PFSK-1 (cell line): ENCODE data around the gene BCAS4.

Source experiments
- FOXP2 ChIP-seq: optimal IDR thresholded peaks from 2 replicates; pipeline ENCODE3; 2011; ENCODE audit warnings: borderline replicate concordance, control low read depth, inconsistent platforms; ENCODE audit not compliant: insufficient read depth; ENCODE audit errors: extremely low read length, extremely low read depth
- POLR2AphosphoS5 ChIP-seq: IDR thresholded peaks from 2 replicates; pipeline ENCODE4 v1.6.1; 2012; ENCODE audit warnings: low read depth, mild to moderate bottlenecking, control low read depth, low read length, moderate library complexity
- REST ChIP-seq, 2 experiments: IDR thresholded peaks; 2 replicates each; pipeline versions ENCODE4 v1.6.1 to v1.8.0; 2011 to 2012; ENCODE audit warnings: low read depth in 2 of 2, low read length in 2 of 2, control low read depth in 1 of 2, inconsistent platforms in 1 of 2, mild to moderate bottlenecking in 1 of 2, moderate library complexity in 1 of 2; ENCODE audit not compliant: insufficient read depth in 1 of 2
- SIN3A ChIP-seq: IDR thresholded peaks from 2 replicates; pipeline ENCODE4 v1.6.1; 2012; ENCODE audit warnings: mild to moderate bottlenecking, low read length, moderate library complexity, borderline replicate concordance; ENCODE audit not compliant: insufficient read depth
- TAF1 ChIP-seq: IDR thresholded peaks from 2 replicates; pipeline ENCODE4 v1.6.1; 2012; ENCODE audit warnings: low read length, control low read depth, borderline replicate concordance; ENCODE audit not compliant: insufficient read depth

BCAS4 gene

GRCh38 chr20:50919567-50919966, 124.7 kb downstream of the BCAS4 start:
- no peak for TF ChIP-seq REST (IDR thresholded peaks at IDR 0.05; ENCODE audit: insufficient read depth in 1 of 2, low read depth in 2 of 2, low read length in 2 of 2)
- no peak for TF ChIP-seq SIN3A
- TF ChIP-seq TAF1 = no peak
- TF ChIP-seq FOXP2 = no peak
- no peak for TF ChIP-seq POLR2AphosphoS5

- no peak for TF ChIP-seq POLR2AphosphoS5
These were observed 126.1 kb downstream of the BCAS4 start for GRCh38 chr20:50920997-50921396.

GRCh38 chr20:50921803-50922501, 127.1 kb downstream of the BCAS4 start:
- no peak for TF ChIP-seq SIN3A
- TF ChIP-seq REST (IDR thresholded peaks at IDR 0.05; ENCODE audit: insufficient read depth in 1 of 2, low read depth in 2 of 2, low read length in 2 of 2) = no peak
- no peak for TF ChIP-seq POLR2AphosphoS5
- no peak for TF ChIP-seq TAF1
- TF ChIP-seq FOXP2 = no peak

GRCh38 chr20:50924261-50924920, 129.5 kb downstream of the BCAS4 start:
- no peak for TF ChIP-seq SIN3A

GRCh38 chr20:50926530-50926929, 131.7 kb downstream of the BCAS4 start:
- no peak for TF ChIP-seq SIN3A
- TF ChIP-seq POLR2AphosphoS5 = no peak
- no peak for TF ChIP-seq TAF1
- no peak for TF ChIP-seq FOXP2
- no peak for TF ChIP-seq REST (IDR thresholded peaks at IDR 0.05; ENCODE audit: insufficient read depth in 1 of 2, low read depth in 2 of 2, low read length in 2 of 2)
